ENCODE results near the gene DEXI. TPM values are rescaled to one million over a fixed set of nuclear protein-coding genes. Genes with fewer than 3 reads are reported as not detected.

DEXI gene
- 10 to 100 TPM; 36.0 to 39.8 TPM for total RNA-seq
- long read RNA-seq, donor 1, transcript DEXI-201 (2 exons, 1,561 nt): major isoform, 29 of 32 reads
- long read RNA-seq, donor 1, partial matches to known transcripts: 3 of 32 reads
- long read RNA-seq, donor 1, other reads (novel, unspliced or antisense): 0 of 32 reads
- long read RNA-seq, donor 2, transcript DEXI-201 (2 exons, 1,561 nt): major isoform, 14 of 16 reads
- long read RNA-seq, donor 2, partial matches to known transcripts: 0 of 16 reads
- long read RNA-seq, donor 2, other reads (novel, unspliced or antisense): 0 of 16 reads

- peak; percentile 98 for DNase-seq (ENCODE audit: low spot score)
- intact Hi-C loops (cut with DNase I): loop anchor here in 1 of 2 donors (5.0 kb wide), 1 partner anchor 1770 kb away; no protein-coding TSS in a partner anchor
Measured at GRCh38 chr16:10942352-10943063, at the start of gene DEXI. TSS of gene DEXI (minus strand) at chr16:10942468. CDS start at chr16:10942005, 463 bp downstream.

GRCh38 chr16:10990378-10990777, 48.1 kb upstream of the DEXI start:
- no peak for DNase-seq (ENCODE audit: low spot score)
- intact Hi-C loops (cut with DNase I): loop anchor here in 1 of 2 donors (10.0 kb wide), 1 partner anchor 174 kb away; no protein-coding TSS in a partner anchor

- no peak for DNase-seq (ENCODE audit: low spot score)
- intact Hi-C loops (cut with DNase I): no loop called here
Measured at GRCh38 chr16:10989559-10989958, 47.3 kb upstream of the DEXI start.

- no peak for DNase-seq (ENCODE audit: low spot score)
- intact Hi-C loops (cut with DNase I): no loop called here
Measured at GRCh38 chr16:10988879-10989278, 46.6 kb upstream of the DEXI start.

GRCh38 chr16:10988164-10988803, 46.0 kb upstream of the DEXI start:
- DNase-seq (ENCODE audit: low spot score): no peak
- intact Hi-C loops (cut with DNase I): no loop called here

- DNase-seq (ENCODE audit: low spot score): no peak
- intact Hi-C loops (cut with DNase I): no loop called here
Measured at GRCh38 chr16:10987361-10988163, 45.3 kb upstream of the DEXI start.

- intact Hi-C loops (cut with DNase I): no loop called here
- DNase-seq (ENCODE audit: low spot score): no peak
Measured at GRCh38 chr16:10984509-10984908, 42.2 kb upstream of the DEXI start.

- intact Hi-C loops (cut with DNase I): no loop called here
Measured at GRCh38 chr16:10983159-10983558, 40.9 kb upstream of the DEXI start.

GRCh38 chr16:10982465-10983150, 40.3 kb upstream of the DEXI start:
- intact Hi-C loops (cut with DNase I): no loop called here
- no peak for DNase-seq (ENCODE audit: low spot score)

More at GRCh38 chr16:10983159-10983558, 40.9 kb upstream of the DEXI start:
- no peak for DNase-seq (ENCODE audit: low spot score)

GRCh38 chr16:10981697-10982216, 39.5 kb upstream of the DEXI start:
- intact Hi-C loops (cut with DNase I): no loop called here
- DNase-seq (ENCODE audit: low spot score): no peak

GRCh38 chr16:10980813-10981212, 38.5 kb upstream of the DEXI start:
- intact Hi-C loops (cut with DNase I): no loop called here

GRCh38 chr16:10979717-10980601, 37.7 kb upstream of the DEXI start:
- no peak for DNase-seq (ENCODE audit: low spot score)
- intact Hi-C loops (cut with DNase I): no loop called here

More at GRCh38 chr16:10980813-10981212, 38.5 kb upstream of the DEXI start:
- DNase-seq (ENCODE audit: low spot score): no peak

- intact Hi-C loops (cut with DNase I): no loop called here
- no peak for DNase-seq (ENCODE audit: low spot score)
Measured at GRCh38 chr16:10978871-10979446, 36.7 kb upstream of the DEXI start.

GRCh38 chr16:10978124-10978523, 35.9 kb upstream of the DEXI start:
- DNase-seq (ENCODE audit: low spot score): no peak
- intact Hi-C loops (cut with DNase I): no loop called here

GRCh38 chr16:10976634-10977033, 34.4 kb upstream of the DEXI start:
- intact Hi-C loops (cut with DNase I): loop anchor here in 1 of 2 donors (2.0 kb wide), 1 partner anchor 276 kb away; no protein-coding TSS in a partner anchor
- no peak for DNase-seq (ENCODE audit: low spot score)

- intact Hi-C loops (cut with DNase I): no loop called here
- no peak for DNase-seq (ENCODE audit: low spot score)
Measured at GRCh38 chr16:10972819-10973464, 30.7 kb upstream of the DEXI start.

Measured in posterior vena cava (tissue), 2 donors.